Loucy (cell line): Measurements from ENCODE around the gene HS6ST1.

Source experiments
- CTCF ChIP-seq: fragments of 200-600 bp; sonication (generic); conservative IDR thresholded peaks from 2 replicates; pipeline ENCODE4 v1.5.1; 2014; ENCODE audit warnings: mild to moderate bottlenecking, antibody characterized with exemption, low read length
- EZH2phosphoT487 ChIP-seq: fragments of 200-600 bp; IDR thresholded peaks from 2 replicates; pipeline ENCODE4 v1.6.1; 2018; ENCODE audit warnings: antibody characterized with exemption, mild to moderate bottlenecking, moderate library complexity, borderline replicate concordance

- TF ChIP-seq CTCF (no peak), EZH2phosphoT487 (no peak)
Measured at GRCh38 chr2:128320906-128321771, 2.5 kb upstream of the HS6ST1 start.
